ENCODE data around the gene MNDA.

The MNDA gene

DNA sequence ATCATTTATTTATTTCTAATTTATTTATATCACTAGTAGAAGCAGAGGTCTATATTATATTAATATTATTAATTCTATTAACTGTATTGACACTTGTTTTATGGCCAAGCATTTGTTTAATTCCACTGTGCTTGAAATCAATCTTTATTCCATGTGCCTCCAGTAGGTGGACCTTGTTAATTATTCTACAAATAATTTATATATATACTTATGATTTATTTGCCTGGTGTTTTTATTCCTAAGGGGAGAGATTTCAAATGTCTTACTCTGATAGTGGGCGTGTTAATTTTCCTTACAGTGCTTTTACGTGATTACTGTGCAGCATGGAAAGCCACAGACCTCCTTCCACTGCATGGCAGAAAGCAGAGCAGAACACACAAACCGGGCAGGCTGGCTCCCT lies 32.6 kb upstream of the MNDA start:
- no peaks in the 10 kb centered on the region for H3F3A ChIP-seq (ENCODE audit: control insufficient read depth, insufficient read depth)
- no peak for TF ChIP-seq EZH2phosphoT487 (IDR thresholded peaks at IDR 0.05; ENCODE audit: borderline replicate concordance, low read length)
- TF ChIP-seq, protein P1, sequence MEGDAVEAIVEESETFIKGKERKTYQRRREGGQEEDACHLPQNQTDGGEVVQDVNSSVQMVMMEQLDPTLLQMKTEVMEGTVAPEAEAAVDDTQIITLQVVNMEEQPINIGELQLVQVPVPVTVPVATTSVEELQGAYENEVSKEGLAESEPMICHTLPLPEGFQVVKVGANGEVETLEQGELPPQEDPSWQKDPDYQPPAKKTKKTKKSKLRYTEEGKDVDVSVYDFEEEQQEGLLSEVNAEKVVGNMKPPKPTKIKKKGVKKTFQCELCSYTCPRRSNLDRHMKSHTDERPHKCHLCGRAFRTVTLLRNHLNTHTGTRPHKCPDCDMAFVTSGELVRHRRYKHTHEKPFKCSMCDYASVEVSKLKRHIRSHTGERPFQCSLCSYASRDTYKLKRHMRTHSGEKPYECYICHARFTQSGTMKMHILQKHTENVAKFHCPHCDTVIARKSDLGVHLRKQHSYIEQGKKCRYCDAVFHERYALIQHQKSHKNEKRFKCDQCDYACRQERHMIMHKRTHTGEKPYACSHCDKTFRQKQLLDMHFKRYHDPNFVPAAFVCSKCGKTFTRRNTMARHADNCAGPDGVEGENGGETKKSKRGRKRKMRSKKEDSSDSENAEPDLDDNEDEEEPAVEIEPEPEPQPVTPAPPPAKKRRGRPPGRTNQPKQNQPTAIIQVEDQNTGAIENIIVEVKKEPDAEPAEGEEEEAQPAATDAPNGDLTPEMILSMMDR (IDR thresholded peaks at IDR 0.05; ENCODE audit: low read depth, low read length, poor library complexity, severe bottlenecking) = no peak
- H3K9me3 ChIP-seq (ENCODE audit: control insufficient read depth, insufficient read depth, low read length) = no peaks in the 10 kb centered on the region
- H3K36me3 ChIP-seq (ENCODE audit: control insufficient read depth, low read length) = no peaks in the 10 kb centered on the region
- peaks cover 4% of the 10 kb centered on the region; the same call in 1 of the 2 replicates for H3K27me3 ChIP-seq (ENCODE audit: control insufficient read depth, low read length)
- no peak overlapping the region for H3K27ac ChIP-seq (ENCODE audit: low read depth, low read length)
- no peak overlapping the region for H3K4me2 ChIP-seq (ENCODE audit: low read length)
- no peaks in the 10 kb centered on the region for H3K79me2 ChIP-seq (ENCODE audit: control insufficient read depth, low read length)
- no peak overlapping the region for H3K4me3 ChIP-seq (ENCODE audit: low read length)
- H3K4me1 ChIP-seq (ENCODE audit: control insufficient read depth, low read length) = no peaks in the 10 kb centered on the region
- H3K9me2 ChIP-seq (replicated peaks; ENCODE audit: control insufficient read depth, low read length) = no peaks in the 10 kb centered on the region
- no peaks in the 10 kb centered on the region for H4K20me1 ChIP-seq (ENCODE audit: control insufficient read depth, insufficient read depth, low read depth, low read length)

DNA sequence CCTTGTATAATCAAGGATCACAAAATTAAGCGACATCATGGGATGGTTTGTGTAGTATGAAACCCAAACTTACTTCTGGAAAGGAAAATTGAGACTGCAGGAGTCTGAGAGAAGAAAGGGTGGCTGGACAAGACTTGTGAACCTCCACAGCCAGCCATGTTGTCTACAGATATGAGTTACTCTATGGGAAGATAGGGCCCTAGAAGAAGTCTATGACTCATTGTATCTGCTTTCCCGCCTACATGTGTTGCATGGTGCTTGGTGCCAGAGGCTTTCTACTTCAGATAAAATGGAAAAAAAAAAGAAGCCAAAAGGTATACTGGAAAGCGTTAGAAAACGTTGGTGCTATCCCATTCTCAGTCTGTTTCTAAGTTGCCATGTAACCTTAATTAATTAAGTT lies 31.5 kb upstream of the MNDA start:
- no peaks in the 10 kb centered on the region for H3K4me1 ChIP-seq (ENCODE audit: control insufficient read depth, low read length)
- no peaks in the 10 kb centered on the region for H3K36me3 ChIP-seq (ENCODE audit: control insufficient read depth, low read length)
- no peaks in the 10 kb centered on the region for H3K9me2 ChIP-seq (replicated peaks; ENCODE audit: control insufficient read depth, low read length)
- no peaks in the 10 kb centered on the region for H3K9me3 ChIP-seq (ENCODE audit: control insufficient read depth, insufficient read depth, low read length)
- no peaks in the 10 kb centered on the region for H3K79me2 ChIP-seq (ENCODE audit: control insufficient read depth, low read length)
- no peak overlapping the region for H3K27ac ChIP-seq (ENCODE audit: low read depth, low read length)
- TF ChIP-seq EZH2phosphoT487 (IDR thresholded peaks at IDR 0.05; ENCODE audit: borderline replicate concordance, low read length) = no peak
- TF ChIP-seq, protein P1 (IDR thresholded peaks at IDR 0.05; ENCODE audit: low read depth, low read length, poor library complexity, severe bottlenecking) = no peak
- no peaks in the 10 kb centered on the region for H3F3A ChIP-seq (ENCODE audit: control insufficient read depth, insufficient read depth)
- no peak overlapping the region for H3K4me2 ChIP-seq (ENCODE audit: low read length)
- H4K20me1 ChIP-seq (ENCODE audit: control insufficient read depth, insufficient read depth, low read depth, low read length) = no peaks in the 10 kb centered on the region
- no peak overlapping the region for H3K4me3 ChIP-seq (ENCODE audit: low read length)
- peaks cover 10% of the 10 kb centered on the region for H3K27me3 ChIP-seq (ENCODE audit: control insufficient read depth, low read length)

DNA sequence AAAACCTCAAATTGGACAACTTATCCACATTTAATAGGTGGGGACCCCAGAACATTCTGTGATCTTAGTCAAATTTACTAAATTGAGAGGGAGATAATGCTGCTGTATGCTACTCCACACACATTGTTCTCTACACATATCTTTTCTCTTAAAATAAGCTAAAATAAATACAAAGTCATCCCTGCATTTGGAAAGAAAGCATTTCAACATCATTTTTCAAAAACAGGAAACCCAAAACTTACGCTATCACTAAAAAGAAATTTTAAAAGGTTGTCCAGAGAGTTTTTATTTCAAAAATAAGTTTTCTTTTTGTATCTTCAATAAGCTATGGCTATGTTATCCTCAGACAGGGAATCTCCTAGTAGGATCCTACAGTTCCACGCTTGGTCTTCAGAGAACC lies 30.6 kb upstream of the MNDA start:
- Histone ChIP-seq H4K20me1 (ENCODE audit: control insufficient read depth, insufficient read depth, low read depth, low read length) (no peaks in the 10 kb centered on the region), H3K4me2 (ENCODE audit: low read length) (no peak overlapping the region), H3K79me2 (ENCODE audit: control insufficient read depth, low read length) (no peaks in the 10 kb centered on the region), H3K4me3 (ENCODE audit: low read length) (no peak overlapping the region), H3K36me3 (ENCODE audit: control insufficient read depth, low read length) (no peaks in the 10 kb centered on the region), H3K9me2 (replicated peaks; ENCODE audit: control insufficient read depth, low read length) (no peaks in the 10 kb centered on the region), H3K27ac (ENCODE audit: low read depth, low read length) (no peak overlapping the region), H3K9me3 (ENCODE audit: control insufficient read depth, insufficient read depth, low read length) (no peaks in the 10 kb centered on the region), H3K27me3 (ENCODE audit: control insufficient read depth, low read length) (peaks cover 10% of the 10 kb centered on the region), H3K4me1 (ENCODE audit: control insufficient read depth, low read length) (no peaks in the 10 kb centered on the region), H3F3A (ENCODE audit: control insufficient read depth, insufficient read depth) (no peaks in the 10 kb centered on the region)
- no peak for TF ChIP-seq EZH2phosphoT487 (IDR thresholded peaks at IDR 0.05; ENCODE audit: borderline replicate concordance, low read length)
- TF ChIP-seq, protein P1 (IDR thresholded peaks at IDR 0.05; ENCODE audit: low read depth, low read length, poor library complexity, severe bottlenecking) = no peak

DNA sequence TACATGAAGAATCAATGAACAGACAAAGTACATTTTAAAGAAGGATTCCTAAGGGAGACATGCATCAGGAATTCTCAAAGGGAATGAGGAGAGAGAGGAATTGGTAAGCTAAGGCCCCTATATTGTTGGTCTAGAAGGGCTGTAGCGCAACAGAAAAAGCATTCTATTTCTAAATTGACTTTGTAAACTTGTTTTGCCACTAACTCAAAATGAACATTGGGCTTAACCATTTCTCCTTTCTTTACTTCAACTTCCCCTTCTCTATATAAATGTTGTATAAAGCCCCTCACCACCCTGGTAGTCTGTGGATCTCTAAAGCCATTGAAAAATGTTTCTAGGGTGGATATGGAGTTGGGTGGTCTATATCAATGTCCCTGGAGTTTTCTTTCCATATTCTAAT lies 29.8 kb upstream of the MNDA start:
- TF ChIP-seq, protein P1 (IDR thresholded peaks at IDR 0.05; ENCODE audit: low read depth, low read length, poor library complexity, severe bottlenecking) = no peak
- TF ChIP-seq EZH2phosphoT487 (IDR thresholded peaks at IDR 0.05; ENCODE audit: borderline replicate concordance, low read length) = no peak
- Histone ChIP-seq H3F3A (ENCODE audit: control insufficient read depth, insufficient read depth) (no peaks in the 10 kb centered on the region), H3K9me2 (replicated peaks; ENCODE audit: control insufficient read depth, low read length) (no peaks in the 10 kb centered on the region), H3K4me2 (ENCODE audit: low read length) (no peak overlapping the region), H3K4me3 (ENCODE audit: low read length) (no peak overlapping the region), H3K79me2 (ENCODE audit: control insufficient read depth, low read length) (no peaks in the 10 kb centered on the region), H3K27me3 (ENCODE audit: control insufficient read depth, low read length) (peaks cover 13% of the 10 kb centered on the region), H3K9me3 (ENCODE audit: control insufficient read depth, insufficient read depth, low read length) (no peaks in the 10 kb centered on the region), H4K20me1 (ENCODE audit: control insufficient read depth, insufficient read depth, low read depth, low read length) (no peaks in the 10 kb centered on the region), H3K36me3 (ENCODE audit: control insufficient read depth, low read length) (no peaks in the 10 kb centered on the region), H3K27ac (ENCODE audit: low read depth, low read length) (no peak overlapping the region), H3K4me1 (ENCODE audit: control insufficient read depth, low read length) (no peaks in the 10 kb centered on the region)

All from DOHH2 (cell line).